GM18520 (cell line): ENCODE results near the gene COX7A1.
"Not testable (repeated sequence)": the region's sequence is repeated elsewhere in the genome, so short reads cannot be mapped to it uniquely, and the experiment has no call there.

Experiments
- ATAC-seq: cut with Tn5 transposase; IDR thresholded peaks from one replicate; pipeline ENCODE4 v1.9.1; 2021; ENCODE audit not compliant: unreplicated experiment

The COX7A1 gene

DNA sequence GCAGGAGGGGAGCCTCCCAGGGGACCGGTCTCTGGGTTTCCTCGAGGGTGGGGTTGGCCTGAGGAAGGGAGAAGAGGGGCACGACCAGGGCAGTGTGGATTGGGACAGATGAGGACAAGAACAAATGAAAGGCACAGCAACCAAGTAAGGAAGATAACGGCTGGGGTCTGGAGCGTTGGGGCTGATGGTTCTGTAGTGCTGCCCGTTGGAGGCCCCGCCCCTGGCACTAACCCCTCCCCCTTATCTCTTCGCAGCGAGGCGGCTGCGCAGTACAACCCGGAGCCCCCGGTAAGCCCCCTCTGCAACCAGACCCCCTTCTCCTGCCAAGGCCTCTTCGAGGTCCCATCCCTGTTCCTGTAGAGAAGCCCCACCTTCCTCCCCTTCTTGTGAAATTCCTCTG lies 10.2 kb downstream of the COX7A1 start:
- ATAC-seq = no peak

DNA sequence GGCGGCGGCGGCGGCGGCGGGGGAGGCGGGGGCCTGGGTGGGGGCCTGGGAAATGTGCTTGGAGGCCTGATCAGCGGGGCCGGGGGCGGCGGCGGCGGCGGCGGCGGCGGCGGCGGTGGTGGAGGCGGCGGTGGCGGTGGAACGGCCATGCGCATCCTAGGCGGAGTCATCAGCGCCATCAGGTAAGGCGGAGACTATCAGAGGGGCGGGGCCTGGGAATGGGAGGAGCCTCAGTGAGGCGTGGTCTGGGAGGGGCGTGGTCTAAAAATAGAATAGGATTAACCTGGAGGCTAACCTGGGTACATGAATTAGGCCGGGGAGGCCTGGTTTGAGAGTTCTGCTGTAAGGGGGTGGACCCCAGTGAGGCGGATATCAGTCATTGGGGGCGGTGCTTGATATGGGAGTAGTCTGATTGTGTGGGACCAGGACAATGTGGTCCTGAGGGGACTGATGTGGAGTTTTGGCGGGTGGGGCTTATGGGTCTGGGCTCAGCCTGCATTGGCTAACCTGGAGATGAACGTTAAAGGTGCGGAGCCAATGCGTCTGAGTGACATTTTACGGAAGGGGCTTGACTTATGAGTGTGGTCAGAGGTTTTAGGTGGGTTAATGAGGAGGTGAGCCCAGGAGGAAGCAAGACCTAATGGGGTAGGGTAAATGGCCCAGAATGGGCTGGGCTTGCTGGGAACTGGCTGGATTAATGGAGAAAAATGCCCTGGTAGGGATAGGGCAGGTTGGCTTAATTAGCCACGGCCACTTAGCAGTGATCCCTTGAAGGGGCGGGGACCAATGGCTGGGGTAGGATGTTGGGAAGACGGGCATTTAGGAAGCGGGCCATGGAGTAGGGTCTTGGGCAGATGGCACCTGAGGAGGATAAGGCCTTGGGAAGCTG lies 11.0 kb downstream of the COX7A1 start:
- ATAC-seq = no peak

DNA sequence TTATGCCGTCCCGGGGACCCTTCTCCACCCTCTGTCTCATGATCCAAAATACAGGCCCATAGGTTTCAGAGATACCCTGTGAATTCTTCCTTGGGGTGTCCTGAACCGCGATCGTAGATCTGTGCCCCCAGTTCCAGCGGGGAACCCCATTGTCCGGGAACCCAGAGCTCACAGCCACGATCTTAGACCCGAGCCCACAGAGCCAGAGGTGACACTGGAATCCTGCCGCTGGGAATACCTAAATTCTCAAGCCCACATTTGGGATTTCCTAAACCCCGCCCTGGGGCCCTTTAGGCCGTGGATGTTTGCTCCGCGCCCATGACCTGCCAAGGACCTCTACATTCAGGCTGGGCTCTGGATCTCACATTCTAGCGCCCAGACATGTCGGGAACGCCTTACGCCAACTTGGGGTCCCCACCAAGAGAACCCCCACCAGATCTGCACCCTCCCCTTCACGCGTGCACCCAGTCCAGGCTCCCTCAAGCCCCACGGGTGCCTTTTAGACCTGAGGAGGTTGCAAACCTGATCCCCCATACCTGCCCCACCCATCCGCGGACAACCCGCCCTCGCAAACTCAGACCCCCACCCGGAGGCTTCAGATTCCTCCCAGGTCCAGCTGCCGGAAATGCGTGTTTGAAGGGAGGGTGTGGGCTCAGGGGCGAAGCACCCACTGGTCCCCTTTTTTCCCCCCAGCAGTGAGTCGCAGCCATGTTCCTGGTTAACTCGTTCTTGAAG lies 11.8 kb downstream of the COX7A1 start:
- no peak for ATAC-seq

DNA sequence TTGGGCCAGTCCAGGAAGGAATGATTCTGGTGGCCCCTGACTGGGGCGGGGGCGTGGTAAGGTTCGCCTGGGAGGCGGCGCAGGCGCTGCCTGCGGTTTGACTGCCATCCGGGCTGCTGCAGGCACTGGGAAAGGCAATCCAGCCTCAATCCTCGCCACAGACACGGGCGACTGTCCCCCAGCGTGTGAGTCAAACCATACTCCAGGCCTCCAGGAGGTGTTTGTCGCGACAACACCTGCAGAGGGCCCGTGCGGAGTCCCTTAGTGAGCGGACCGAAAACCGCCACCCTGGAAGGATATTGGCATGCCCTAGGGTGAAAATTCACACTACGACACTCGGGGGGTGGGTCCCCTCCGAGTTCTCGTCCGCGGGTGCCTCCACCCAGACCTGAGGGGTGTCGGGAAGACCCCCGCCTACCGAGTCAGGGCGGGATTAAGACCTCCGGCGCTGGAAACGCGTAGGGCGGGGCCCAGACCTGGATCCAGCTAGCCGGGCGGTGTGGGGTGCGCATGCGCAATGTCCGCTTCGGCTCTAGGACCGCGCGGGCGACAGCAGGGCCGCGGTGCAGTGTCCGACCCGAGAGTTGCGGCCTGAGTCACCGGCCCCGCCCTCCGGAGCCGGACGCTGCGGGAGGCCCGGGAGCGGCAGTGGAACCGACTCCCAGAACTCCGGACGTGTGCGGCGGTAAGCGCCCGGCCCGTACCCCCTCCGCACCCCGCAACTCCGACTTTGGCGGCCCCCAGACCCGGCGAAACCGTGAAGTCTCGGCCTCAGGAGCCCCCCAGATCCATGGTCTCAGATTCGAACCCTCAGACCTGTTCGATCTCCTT lies 12.6 kb downstream of the COX7A1 start, which contains the start of gene CAPNS1:
Gene CAPNS1 (plus strand): TSS at position 594 of the 831 bp plus-strand sequence. CDS start 946 bp downstream, outside the sequence.
- peak; percentile 77 for ATAC-seq

DNA sequence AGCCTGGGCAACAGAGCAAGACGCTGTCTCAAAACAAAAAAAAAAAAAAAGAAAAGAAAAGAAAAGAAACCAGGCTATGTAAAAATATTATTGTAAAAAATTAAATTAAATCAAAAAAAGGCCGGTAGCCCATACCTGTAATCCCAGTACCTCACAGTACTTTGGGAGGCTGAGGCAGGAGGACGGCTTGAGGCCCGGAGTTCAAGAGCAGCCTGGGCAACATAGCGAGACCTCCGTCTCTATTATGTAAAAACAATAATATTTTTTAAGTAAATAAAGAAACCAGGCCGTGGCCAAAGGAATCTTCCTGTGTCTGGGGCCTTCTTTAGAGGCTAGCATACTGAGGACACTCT lies 13.2 kb downstream of the COX7A1 start:
- ATAC-seq = no peak

DNA sequence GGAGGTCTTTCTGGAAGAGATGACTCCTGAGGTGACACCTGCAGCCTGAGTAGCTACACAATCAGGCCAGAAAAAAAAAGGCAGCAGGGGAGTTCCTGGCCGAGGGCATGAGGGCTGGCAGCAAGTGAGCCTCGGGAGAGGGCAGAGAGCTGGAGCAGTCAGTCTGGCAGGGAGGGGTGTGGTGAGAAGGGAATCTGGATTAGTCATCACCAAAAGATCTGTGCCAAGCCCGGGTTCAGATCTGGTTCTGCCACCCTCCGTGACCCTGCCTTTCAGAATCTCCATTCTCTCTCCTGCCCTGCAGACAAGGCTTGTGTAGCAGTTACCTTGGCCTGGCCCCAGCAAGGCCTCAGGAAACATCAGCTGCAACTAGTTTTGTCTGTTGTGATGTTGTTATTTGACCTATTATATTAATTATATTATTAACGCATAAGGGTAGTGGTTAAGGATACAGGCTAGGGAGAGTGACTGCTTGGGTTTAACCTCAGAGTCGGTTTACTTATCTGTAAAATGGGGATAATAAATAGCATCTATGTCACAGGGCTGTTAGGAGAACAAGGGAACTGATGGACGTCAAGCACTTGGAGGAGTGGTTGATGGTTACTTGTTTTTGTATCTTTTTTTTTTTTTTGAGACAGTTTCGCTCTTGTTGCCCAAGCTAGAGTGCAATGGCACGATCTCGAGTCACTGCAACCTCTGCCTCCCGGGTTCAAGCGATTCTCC lies 15.1 kb downstream of the COX7A1 start:
- ATAC-seq = no peak

DNA sequence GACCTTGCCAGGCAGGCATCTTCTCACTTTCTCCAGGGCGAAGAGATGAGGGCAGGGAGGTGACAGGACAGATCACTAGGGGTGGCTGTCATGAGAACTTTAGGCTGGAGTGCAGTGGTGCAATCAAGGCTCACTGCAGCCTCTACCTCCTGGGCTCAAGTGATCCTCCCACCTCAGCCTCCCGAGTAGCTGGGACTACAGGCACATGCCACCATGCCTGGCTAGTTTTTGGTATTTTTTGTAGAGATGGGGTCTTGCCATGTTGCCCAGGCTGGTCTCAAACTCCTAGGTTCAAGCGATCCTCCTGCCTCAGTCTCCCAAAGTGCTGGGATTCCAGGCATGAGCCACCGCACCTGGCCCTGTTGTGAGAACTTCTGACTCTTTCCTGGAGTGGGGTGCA lies 17.4 kb downstream of the COX7A1 start:
- not testable (repeated sequence) for ATAC-seq

DNA sequence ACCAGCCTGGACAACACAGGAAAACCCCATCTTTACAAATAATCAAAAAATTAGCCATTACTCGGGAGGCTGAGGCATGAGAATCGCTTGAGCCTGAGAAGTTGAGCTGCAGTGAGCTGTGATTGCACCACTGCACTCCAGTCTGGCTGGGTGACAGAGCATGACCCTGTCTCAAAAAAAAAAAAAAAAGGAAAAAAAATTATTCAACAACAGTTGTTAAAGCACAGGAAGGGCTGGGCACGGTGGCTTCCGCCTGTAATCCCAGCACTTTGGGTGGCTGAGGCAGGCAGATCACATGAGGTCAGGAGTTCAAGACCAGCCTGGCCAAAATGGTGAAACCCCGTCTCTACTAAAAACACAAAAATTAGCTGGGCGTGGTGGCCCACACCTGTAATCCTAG lies 21.0 kb downstream of the COX7A1 start:
- ATAC-seq = not testable (repeated sequence)

DNA sequence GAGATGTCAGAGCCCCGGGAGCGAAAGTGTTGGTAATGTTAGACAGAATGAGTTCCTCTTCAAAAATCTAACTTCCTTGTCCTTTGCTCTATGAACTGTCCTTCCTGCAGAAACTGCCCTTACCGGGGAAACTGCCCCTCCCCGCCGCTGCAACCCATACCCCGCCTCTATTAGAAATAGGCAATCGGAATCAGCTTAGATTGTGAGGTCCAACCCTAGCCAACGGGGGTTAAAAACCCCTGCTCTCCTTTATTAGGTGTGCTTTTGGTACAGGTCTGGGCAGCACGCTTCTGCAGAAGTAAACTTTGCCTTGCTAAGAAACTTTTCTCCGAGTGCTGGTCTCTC lies 23.9 kb downstream of the COX7A1 start:
- ATAC-seq = no peak

DNA sequence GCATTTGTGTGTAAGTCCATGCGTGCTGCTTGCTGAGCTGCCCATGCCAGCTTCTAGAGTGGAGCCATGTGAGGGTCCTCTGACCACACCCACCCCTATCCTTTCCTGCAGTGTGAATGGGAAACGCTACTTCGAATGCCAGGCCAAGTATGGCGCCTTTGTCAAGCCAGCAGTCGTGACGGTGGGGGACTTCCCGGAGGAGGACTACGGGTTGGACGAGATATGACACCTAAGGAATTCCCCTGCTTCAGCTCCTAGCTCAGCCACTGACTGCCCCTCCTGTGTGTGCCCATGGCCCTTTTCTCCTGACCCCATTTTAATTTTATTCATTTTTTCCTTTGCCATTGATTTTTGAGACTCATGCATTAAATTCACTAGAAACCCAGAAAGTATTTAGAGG lies 26.7 kb downstream of the COX7A1 start:
- no peak for ATAC-seq

DNA sequence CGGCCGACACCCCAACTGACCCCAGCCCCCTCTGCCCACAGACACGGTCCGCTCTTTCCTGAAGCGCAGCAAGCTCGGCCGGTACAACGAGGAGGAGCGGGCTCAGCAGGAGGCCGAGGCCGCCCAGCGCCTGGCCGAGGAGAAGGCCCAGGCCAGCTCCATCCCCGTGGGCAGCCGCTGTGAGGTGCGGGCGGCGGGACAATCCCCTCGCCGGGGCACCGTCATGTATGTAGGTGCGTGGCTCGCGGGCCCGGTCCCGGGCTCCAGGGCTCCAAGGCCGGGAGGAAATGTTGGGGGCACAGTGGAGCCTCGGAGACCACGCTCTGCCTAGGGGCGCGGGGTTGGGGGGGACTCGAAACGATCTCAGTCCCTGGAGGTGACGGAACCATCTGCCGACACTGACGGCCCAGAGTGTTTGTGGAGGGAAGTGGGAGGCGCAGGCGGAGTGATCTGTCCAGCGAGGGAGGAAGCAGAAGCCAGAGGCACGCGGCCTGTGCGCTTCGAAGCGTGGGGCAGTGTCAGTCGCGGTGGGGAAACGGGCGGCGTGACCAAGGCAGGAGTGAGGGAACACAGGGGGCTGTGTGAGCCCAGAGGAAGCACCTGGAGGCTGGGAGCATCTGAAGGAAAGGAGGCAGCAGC lies 30.6 kb downstream of the COX7A1 start:
- ATAC-seq = no peak

DNA sequence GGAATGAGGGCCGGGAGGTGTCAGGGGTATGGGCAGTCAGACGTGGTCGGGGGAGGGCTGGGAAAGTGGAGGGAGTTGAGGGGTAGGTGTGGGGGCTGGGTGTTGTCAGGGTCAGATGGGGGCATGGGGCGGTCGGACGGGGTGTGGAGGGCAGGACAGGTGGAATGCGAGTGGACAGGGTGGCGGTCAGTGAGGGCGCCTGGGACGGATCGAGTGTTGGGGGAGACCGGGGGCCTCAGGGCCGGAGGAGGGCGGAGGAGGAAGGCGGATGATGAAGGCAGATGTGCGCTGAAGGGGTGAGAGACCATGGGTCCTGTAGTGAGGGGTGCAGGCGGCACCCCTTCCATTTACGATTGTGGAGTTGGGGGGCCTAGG lies 31.3 kb downstream of the COX7A1 start:
- no peak for ATAC-seq

DNA sequence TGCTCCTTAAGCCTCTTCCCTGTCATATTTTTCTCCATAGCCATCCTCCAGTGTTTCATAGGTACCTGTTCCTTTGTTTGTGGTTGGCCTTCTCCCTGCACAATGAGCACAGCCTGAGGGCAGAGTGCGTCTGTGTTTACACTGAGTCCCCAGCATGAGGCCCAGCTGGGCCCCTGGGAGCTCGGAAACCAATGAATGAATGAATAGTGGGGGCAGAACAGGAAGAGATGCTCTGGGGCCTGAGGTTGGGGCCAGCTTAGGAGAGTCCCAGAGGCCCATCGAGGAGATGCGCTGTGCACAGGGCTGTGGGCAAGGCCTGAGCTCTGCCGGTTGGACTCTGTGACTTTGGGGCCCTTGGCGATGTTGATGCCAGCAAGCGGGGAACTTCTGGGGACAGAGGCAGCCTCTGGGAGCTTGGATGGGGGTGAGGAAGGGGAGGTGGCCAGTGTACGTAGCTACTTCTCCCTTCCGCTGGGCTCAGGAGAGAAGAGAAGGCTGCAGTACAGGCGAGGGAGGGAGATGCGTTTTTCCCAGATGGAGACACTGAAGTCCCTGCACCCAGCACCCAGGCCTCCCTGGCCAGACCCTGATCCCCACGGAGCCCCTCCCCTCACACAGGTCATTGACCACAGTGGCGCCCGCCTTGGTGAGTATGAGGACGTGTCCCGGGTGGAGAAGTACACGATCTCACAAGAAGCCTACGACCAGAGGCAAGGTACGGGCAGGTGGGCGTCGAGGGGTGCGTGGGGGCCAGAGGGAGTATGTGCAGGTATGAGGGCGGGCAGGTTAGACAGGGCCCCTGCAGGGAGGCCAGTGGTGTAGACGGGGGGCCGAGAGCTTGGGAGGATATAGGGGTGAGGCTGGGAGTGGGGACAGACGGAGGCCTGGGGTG lies 31.9 kb downstream of the COX7A1 start:
- ATAC-seq = no peak

DNA sequence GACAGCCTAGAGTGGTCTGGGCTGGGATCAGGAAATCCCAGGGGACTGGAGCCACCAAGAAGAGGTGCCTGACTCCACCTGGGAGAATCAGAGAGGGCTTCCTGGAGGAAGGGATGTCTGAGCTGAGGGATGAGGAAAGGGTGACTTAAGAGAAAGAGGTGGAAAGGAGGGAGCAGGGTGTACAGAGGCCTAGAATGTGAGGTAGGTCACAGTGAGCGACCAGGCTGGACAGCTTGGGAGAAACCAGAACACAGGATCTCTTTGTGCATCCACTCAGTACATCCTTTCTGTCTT lies 36.0 kb downstream of the COX7A1 start:
- ATAC-seq = no peak

DNA sequence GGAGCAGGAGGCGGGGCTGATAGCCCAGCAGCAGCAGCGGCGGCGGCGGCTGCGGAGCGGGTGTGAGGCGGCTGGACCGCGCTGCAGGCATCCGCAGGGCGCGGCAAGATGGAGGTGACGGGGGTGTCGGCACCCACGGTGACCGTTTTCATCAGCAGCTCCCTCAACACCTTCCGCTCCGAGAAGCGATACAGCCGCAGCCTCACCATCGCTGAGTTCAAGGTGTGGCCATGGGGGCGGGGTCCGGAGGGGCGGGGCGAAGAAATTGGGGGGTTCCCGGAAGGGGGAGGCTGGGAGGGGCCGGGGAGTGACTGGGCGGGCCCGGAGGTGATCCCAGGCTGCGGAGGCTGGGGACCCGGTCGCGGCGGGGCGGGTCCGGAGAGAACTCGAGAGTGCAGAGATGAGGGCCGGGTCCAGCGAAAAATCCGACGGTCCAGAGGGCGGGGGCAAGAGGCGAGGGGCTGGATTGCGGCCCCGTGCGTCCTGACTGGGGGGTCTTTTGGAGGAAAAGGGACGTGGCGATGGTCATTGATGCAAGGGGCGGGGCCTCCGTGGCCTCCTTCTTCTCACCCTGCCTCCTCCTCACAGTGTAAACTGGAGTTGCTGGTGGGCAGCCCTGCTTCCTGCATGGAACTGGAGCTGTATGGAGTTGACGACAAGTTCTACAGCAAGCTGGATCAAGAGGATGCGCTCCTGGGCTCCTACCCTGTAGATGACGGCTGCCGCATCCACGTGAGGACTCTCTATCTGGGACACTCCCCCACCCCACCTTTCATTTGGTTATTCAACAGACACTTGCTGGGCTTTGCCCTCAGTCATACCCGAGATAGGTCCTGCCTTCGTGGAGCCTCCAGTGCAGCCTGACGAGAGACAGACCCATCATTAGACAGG lies 36.5 kb downstream of the COX7A1 start, which contains the start of gene TBCB:
Gene TBCB (plus strand): TSS at position 16 of the 891 bp plus-strand sequence. CDS start 93 bp downstream, at position 109.
- ATAC-seq = peak; percentile 27

DNA sequence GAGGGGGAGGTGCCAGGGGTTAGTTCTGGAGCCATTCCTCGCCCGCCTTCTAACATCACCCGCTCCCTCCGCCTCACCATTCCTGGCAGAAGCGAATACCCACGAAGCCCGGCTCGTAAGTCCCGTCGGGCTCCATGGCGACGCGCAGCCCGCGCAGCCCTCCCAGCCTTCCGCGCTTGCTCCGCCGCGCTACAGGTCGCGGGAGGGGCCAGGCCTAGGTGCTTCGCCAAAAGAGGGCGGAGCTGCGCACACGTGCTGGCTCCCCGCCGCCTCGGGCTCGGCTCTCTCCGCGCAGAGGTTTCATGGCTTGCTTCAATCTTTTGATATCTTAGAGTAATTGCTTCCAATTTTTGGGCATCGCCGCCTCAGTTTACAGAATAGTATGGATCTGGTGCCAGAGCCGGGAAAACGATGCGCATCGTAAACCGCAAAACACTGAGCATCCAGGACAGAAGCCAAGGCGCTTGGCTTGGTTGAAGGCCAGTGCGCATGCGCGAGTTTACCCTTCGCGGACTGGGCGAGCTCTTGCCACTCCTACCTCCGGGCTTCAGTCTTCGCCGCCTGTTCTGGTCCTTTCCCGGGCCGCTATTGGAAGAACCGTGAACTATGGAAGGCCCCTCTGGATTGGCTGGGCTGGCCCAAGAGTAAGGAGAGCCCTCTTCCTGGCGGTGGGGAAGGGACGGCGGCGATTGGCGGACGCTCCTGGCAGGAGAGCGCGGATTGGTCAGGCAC lies 37.4 kb downstream of the COX7A1 start, which contains the start of gene POLR2I:
Gene POLR2I (minus strand): TSS at position 155 of the 732 bp plus-strand sequence. CDS start 19 bp downstream, at position 136.
- peak; percentile 84 for ATAC-seq

DNA sequence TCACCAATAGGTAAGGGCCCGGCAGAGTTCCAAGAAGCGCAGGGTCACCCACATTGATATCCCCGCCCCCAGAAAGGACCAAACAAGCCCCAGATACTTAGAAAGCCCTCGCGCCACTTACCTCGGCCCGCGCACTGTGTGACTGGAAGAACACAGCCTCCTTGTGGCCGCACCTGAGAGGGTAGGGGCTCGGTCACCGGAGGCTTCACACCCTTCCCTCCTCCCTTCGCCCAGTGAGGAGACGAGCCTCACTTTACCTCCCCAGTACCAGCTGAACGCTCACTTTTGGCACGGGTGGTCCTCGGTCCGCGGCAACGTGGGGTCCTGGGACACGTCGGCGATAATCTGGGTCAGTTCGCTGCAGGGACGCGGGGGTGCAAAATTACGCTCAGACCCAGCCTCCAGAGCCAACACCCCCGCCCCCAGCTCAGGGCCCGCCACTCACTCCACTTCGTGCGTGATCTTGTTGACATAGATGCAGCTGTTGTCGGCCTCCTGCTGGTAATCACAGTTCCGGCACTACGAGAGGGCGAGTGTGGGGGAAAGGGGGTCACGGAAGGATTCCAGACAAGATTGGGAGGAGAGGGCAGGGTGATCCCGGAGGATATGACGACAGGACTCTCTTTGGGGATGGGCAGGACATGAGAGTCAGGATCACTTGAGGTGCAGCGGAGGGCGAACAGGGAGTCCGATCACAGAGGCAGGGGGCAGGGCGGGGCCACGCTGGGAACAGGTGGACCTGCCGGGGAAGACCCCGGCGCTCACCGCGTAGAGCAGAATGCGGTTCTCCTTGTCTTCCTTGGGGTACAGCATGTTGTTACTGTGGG lies 38.1 kb downstream of the COX7A1 start:
- ATAC-seq = no peak
